ENCODE results near the gene RNASEH2A.
"Not testable (repeated sequence)": the region's sequence is repeated elsewhere in the genome, so short reads cannot be mapped to it uniquely, and the experiment has no call there.

The RNASEH2A gene

DNA sequence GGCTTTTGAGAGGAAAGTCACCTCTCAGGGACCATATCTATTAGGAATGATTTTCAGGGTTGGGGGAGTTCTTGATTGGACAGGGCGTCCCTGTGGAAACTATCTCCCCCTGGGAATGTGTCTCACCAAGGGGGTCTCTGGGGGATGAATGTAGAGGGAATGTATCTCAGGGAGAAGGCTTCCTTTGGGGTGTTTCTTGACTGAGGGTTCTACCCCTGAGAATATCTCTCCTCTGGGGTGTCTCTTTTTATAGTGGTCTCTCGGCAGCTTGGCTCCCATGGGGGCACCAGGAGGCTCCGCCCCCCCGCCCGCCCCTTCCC lies 27.0 kb downstream of the RNASEH2A start:
- DNase-seq (ENCODE audit: low read depth) = no peak

- no peak for DNase-seq (ENCODE audit: low read depth)
These were observed 27.6 kb downstream of the RNASEH2A start for GRCh38 chr19:12833738-12834565.

GRCh38 chr19:12834566-12834943 lies 28.2 kb downstream of the RNASEH2A start, which contains the start of gene RTBDN:
Gene RTBDN (minus strand): TSS chr19:12834579. CDS start chr19:12829979, 4,600 bp downstream.
- DNase-seq (ENCODE audit: low read depth) = no peak

GRCh38 chr19:12834976-12835757 lies 28.8 kb downstream of the RNASEH2A start:
- DNase-seq (ENCODE audit: low read depth) = no peak

DNA sequence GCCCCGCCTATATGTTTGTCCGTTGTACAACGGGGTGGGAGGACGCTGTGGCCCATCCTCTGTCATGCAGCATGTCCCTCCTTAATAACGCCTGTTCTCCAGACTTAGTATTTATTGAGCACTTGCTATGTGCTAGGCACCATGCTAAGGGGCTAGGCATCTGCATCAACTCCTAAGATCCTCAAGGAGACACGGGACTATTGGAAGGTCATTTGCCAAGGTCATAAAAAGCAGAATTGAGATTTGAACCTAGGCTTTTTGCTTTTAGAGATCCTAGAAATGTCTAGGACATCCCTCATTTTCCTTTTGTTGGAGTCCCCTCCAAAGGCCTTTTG lies 30.1 kb downstream of the RNASEH2A start:
- DNase-seq (ENCODE audit: low read depth) = no peak

DNA sequence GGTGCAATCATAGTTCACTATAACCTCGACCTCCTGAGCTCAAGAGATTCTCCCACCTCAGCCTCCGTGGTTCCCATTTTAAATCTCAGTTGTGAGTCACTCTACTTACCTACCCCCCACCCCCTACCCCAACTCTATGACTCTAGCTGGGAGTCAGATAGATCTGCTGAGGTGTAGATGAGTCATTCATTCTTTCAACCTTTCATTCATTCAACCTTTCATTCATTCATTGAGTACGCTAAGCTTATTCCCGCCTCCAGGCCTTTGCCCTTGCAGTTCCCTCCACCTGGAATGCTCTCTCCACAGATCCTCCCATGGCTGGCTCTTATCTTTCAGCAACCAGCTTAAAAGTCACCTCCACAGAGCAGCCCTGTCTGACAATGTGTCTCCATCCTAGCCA lies 30.8 kb downstream of the RNASEH2A start:
- DNase-seq (ENCODE audit: low read depth) = no peak

DNA sequence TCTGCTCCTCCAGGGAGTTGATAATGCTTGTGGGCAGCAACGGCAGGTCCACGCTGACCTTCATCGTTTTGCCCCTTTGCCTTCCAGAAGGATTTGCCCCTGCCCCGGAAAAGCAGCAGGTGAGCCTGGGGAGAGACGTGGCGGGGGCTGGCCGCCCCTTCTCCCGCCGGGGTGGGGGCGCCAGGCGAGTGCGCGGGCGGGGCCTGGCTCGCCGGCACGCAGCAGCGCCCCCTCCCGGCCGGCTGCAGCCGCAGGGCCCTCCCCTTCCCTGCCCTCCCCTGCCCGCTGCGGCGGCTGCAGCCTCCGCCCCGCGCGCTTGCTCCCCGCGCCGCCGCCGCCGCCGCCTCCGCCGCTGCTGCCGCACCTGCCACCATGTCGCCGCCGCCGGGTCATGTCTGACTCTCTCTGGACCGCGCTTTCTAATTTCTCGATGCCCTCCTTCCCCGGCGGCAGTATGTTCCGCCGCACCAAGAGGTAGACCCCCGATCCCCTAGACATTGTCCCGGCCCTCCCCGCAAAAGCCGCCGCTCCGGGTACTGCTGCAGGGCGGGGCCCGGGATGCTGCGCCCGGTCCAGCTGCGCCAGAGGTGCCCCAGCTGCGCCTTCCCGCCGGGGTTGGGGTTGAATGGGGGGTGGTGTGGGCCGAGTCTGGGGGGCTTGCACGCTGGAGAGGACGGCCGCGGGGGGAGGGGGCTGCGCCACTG lies 31.9 kb downstream of the RNASEH2A start, which contains the start of gene MAST1:
Gene MAST1 (plus strand): TSS at position 334 of the 704 bp plus-strand sequence. CDS start 58 bp downstream, at position 392.
- DNase-seq (ENCODE audit: low read depth) = peak; percentile 30

GRCh38 chr19:12838886-12839756 lies 32.7 kb downstream of the RNASEH2A start:
- DNase-seq (ENCODE audit: low read depth) = no peak

- no peak for DNase-seq (ENCODE audit: low read depth)
These were observed 34.0 kb downstream of the RNASEH2A start for GRCh38 chr19:12840091-12841079.

- no peak for DNase-seq (ENCODE audit: low read depth)
These were observed 34.7 kb downstream of the RNASEH2A start for GRCh38 chr19:12841094-12841493.

GRCh38 chr19:12842511-12842910 lies 36.1 kb downstream of the RNASEH2A start:
- DNase-seq (ENCODE audit: low read depth) = no peak

DNA sequence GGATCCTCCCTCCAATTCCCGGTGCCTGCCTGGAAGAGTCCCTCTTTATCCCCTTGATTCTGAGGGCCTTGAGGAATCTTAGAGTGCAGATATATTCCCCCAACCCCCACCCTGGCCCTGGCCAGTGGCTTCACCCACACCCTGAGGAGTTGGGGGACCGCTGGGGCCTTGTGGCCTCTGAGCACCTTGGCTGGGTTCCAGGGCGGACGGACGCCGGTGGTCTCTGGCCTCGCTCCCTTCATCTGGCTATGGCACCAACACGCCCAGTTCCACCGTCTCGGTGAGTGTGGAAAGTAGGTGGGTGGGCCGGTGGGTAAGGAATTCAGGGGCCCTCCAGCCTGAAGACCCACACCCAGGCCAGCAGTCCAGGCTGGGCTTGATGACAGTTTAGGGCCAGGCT lies 36.9 kb downstream of the RNASEH2A start:
- DNase-seq (ENCODE audit: low read depth) = no peak

GRCh38 chr19:12843999-12844732 lies 37.8 kb downstream of the RNASEH2A start:
- no peak for DNase-seq (ENCODE audit: low read depth)

DNA sequence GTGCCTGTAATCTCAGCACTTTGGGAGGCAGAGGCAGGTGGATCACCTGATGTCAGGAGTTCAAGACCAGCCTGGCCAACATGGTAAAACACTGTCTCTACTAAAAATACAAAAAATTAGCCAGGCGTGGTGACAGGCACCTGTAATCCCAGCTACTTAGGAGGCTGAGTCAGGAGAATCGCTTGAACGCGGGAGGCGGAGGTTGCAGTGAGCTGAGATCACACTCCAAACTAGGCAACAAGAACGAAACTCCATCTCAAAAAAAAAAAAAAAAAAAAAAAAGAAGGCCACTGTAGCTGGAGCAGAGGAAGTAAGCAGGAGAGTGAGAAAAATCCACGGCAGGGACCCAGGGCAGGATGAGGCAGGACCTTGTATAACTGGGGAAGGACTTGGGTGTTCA lies 40.2 kb downstream of the RNASEH2A start:
- not testable (repeated sequence) for DNase-seq (ENCODE audit: low read depth)

- DNase-seq (ENCODE audit: low read depth) = peak; percentile 73
These were observed 41.1 kb downstream of the RNASEH2A start for GRCh38 chr19:12847159-12848139.

DNA sequence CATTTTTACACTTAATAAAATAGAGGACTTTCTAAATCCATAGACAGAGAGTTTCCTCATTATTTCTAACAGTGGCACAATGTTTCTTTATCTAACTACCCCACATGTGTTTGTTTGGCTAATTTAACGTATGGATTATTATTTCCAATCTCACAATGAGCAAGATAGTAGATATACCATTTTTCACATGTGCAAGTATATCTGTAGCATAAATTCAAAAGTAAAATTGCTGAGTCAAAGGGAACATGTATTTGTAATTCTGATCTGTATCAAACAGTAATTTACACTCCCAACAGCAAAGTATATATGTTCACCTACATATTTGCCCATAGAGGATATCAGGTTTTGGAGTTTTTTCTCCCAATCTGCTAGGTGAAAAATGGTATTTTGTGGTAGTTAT lies 50.3 kb downstream of the RNASEH2A start:
- DNase-seq (ENCODE audit: low read depth) = no peak

GRCh38 chr19:12858041-12858928 lies 51.9 kb downstream of the RNASEH2A start:
- DNase-seq (ENCODE audit: low read depth) = no peak

Measured in activated T-helper 1 cell treated with Interleukin-2 at 50 U/mL for 16 hours (primary cell).